ENCODE results near the gene KLHL29.
"Not testable (repeated sequence)": the region's sequence is repeated elsewhere in the genome, so short reads cannot be mapped to it uniquely, and the experiment has no call there.

KLHL29 gene

GRCh38 chr2:23718931-23719700, 334.1 kb downstream of the KLHL29 start:
- DNase-seq (ENCODE audit: insufficient read length, low spot score), result no peak
- no peak for TF ChIP-seq CTCF (IDR thresholded peaks at IDR 0.05; ENCODE audit: insufficient read depth, missing control alignments)
- FAIRE-seq, result no peak

DNA sequence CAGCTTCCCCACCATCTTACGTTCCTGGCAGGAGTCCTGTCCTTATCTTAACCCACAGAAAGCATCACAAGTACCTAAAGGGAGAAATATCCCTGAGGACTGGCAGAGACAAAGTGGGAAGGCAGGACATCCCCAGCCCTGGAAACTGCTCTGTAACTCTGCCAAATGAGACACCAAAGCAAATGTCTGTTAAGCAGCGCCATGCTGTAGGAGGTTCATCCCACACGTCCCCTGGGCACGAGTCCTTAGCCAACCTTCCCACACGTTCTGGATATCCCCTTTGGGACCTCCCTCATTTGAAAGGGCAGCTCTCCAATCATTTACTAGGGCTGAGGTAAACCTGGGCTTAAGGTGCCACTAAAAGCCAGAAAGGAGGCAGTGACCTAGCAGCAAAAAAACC, 334.7 kb downstream of the KLHL29 start:
- no peak for DNase-seq (ENCODE audit: insufficient read length, low spot score)
- TF ChIP-seq CTCF (IDR thresholded peaks at IDR 0.05; ENCODE audit: insufficient read depth, missing control alignments), result no peak
- no peak for FAIRE-seq

GRCh38 chr2:23720705-23721453, 335.9 kb downstream of the KLHL29 start:
- TF ChIP-seq CTCF (IDR thresholded peaks at IDR 0.05; ENCODE audit: insufficient read depth, missing control alignments), result no peak
- DNase-seq (ENCODE audit: insufficient read length, low spot score), result no peak
- no peak for FAIRE-seq

DNA sequence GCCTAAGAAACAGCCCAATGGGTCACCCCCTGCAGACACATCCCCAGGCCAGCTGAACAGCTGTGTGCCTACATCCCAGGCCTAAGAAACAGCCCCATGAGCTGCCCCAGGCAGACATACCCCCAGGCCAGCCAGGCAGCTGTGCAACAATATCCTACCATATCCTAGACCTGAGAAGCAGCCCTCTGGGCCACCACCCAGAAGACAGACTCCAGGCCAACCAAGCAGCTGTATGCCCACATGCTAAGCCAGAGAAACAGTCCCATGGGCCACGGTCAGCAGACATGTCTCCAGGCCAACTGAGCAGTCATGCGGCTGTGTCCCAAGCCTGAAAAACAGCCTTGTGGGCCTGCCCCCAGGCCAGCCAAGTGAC, 336.5 kb downstream of the KLHL29 start:
- FAIRE-seq (no peak), DNase-seq (ENCODE audit: insufficient read length, low spot score) (no peak)
- no peak for TF ChIP-seq CTCF (IDR thresholded peaks at IDR 0.05; ENCODE audit: insufficient read depth, missing control alignments)

GRCh38 chr2:23722255-23722654, 337.3 kb downstream of the KLHL29 start:
- FAIRE-seq (no peak), DNase-seq (ENCODE audit: insufficient read length, low spot score) (no peak)
- TF ChIP-seq CTCF (IDR thresholded peaks at IDR 0.05; ENCODE audit: insufficient read depth, missing control alignments), result no peak

DNA sequence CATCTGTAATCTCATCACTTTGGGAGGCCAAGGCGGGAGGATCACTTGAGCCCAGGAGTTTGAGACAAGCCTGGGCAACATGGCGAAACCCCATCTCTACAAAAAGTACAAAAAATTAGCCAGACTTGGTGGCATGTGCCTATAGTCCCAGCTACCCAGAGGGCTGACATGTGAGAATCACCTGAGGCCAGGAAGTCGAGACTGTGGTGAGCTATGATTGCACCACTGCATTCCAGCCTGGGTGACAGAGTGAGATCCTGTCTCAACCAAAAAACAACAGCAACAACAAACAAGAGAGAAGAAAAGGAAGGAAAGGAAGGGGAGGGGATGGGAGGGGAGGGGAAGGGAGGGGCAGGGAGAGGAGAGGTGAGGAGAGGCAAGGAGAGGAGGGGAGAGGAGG, 338.1 kb downstream of the KLHL29 start:
- not testable (repeated sequence) for FAIRE-seq; DNase-seq (ENCODE audit: insufficient read length, low spot score)

DNA sequence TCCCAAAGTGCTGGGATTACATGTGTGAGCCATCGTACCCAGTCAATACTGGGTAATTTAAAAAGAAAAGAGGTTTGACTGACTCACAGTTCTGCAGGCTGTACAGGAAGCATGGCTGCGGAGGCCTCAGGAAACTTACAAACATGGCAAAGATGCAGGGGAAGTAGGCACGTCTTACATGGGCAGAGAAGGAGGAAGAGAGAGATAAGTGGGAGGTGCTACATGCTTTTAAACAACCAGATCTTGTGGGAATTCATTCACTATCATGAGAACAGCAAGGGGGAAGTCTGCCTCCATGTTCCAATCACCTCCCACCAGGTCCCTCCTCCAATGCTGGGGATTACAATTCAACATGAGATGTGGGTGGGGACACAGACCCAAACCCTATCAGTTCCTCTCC, 349.4 kb downstream of the KLHL29 start:
- DNase-seq (ENCODE audit: insufficient read length, low spot score) (no peak), FAIRE-seq (no peak)
- no peak for TF ChIP-seq CTCF (IDR thresholded peaks at IDR 0.05; ENCODE audit: insufficient read depth, missing control alignments)

DNA sequence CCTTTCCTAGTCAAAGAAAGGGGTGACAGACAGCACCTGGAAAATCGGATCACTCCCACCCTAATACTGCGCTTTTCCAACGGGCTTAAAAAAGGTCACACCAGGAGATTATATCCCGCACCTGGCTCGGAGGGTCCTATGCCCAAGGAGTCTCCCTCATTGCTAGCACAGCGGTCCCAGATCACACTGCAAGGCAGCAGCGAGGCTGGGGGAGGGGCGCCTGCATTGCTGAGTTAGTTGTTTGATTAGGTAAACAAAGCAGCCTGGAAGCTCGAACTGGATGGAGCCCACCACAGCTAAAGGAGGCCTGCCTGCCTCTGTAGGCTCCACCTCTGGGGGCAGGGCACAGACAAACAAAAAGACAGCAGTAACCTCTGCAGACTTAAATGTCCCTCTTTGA, 351.8 kb downstream of the KLHL29 start:
- not testable (repeated sequence) for DNase-seq (ENCODE audit: insufficient read length, low spot score); FAIRE-seq

Measured in D721Med (cell line).